Measurements from ENCODE around the gene STIP1. TPM values are rescaled to one million over a fixed set of nuclear protein-coding genes. Genes with fewer than 3 reads are reported as not detected.

STIP1 gene
- total RNA-seq, 1 donor from 2014 or later, result 200 TPM

DNA sequence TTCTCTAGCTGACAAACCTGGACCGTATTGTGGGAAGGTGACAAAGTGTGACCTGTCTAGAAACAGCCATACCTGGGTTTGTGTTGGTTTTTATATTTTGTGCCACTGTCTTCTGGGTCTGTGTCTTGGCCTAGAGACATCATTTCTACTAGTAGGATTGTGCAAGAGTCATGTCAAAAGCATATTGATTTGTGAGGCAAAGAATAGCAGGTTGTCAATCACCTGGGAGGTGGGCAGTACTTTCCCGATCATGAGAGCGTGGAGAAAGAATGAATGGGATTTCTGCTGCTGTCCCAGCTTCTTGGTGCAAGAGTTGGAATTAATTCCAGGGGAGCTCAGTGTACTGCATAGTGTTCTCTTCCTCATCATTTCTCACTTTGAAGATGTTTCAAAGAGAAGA is 15.6 kb downstream of the STIP1 start:
- Histone ChIP-seq H3K4me1 (ENCODE audit: insufficient read depth, low read length) (peaks cover 8% of the 10 kb centered on the region), H2AFZ (ENCODE audit: low read depth, low read length) (no peak overlapping the region), H3K36me3 (ENCODE audit: insufficient read depth, low read length) (peaks cover 58% of the 10 kb centered on the region), H3K79me2 (ENCODE audit: insufficient read depth, low read length) (no peaks in the 10 kb centered on the region), H3K4me2 (ENCODE audit: low read length) (no peak overlapping the region), H4K20me1 (ENCODE audit: insufficient read depth, low read length) (peaks cover 43% of the 10 kb centered on the region), H3K4me3 (ENCODE audit: insufficient read depth, low read depth, low read length) (no peak overlapping the region), H3K9ac (ENCODE audit: low read length) (no peak overlapping the region), H3K9me3 (ENCODE audit: insufficient read depth, low read depth, low read length) (no peaks in the 10 kb centered on the region), H3K27ac (ENCODE audit: low read depth, low read length) (no peak overlapping the region), H3K27me3 (ENCODE audit: insufficient read depth, low read length) (no peaks in the 10 kb centered on the region)
- FAIRE-seq, result no peak
- Mint-ChIP-seq H3K36me3 (ENCODE audit: low read depth, unreplicated experiment) (peaks cover 29% of the 10 kb centered on the region), H3K9me3 (ENCODE audit: unreplicated experiment) (no peaks in the 10 kb centered on the region), H3K4me3 (ENCODE audit: unreplicated experiment) (no peak overlapping the region), H3K27ac (ENCODE audit: unreplicated experiment) (no peak overlapping the region), H3K27me3 (ENCODE audit: low read depth, unreplicated experiment) (no peaks in the 10 kb centered on the region), H3K4me1 (ENCODE audit: low read depth, unreplicated experiment) (peaks cover 21% of the 10 kb centered on the region)
- no peak for TF ChIP-seq EZH2 (IDR thresholded peaks at IDR 0.05; ENCODE audit: insufficient read depth, low read length)
- DNase-seq (ENCODE audit: low read depth), result no peak

GRCh38 chr11:64202992-64203391 is 17.0 kb downstream of the STIP1 start:
- FAIRE-seq, result no peak
- H3K36me3 ChIP-seq (ENCODE audit: insufficient read depth, low read length), result peaks cover 44% of the 10 kb centered on the region

DNA sequence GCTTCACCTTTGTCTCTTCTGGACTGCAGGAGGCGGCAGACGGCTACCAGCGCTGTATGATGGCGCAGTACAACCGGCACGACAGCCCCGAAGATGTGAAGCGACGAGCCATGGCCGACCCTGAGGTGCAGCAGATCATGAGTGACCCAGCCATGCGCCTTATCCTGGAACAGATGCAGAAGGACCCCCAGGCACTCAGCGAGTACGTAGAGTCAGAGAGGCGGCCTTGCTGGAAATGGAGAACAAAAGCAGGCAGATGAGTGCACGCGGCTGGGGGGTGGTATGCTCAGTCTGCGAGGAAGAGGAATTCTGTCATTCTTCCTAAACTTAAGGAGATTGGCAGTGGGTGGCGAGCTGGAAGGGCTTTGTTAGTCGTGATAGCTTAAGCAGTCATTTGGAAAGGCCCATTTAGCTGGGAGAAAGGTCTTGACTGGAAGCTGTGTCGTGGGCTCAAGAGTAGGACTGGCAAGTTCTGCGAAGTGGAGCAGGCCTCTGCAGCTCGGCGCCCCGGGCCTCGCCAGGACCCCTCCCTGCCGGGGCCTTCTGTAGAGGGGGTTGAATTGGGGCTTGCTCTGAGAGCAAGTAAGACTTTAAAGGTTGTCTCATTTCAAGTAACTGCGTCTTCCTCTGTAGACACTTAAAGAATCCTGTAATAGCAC is 17.6 kb downstream of the STIP1 start:
- Histone ChIP-seq H3K27me3 (ENCODE audit: insufficient read depth, low read length) (no peaks in the 10 kb centered on the region), H3K36me3 (ENCODE audit: insufficient read depth, low read length) (peaks cover 42% of the 10 kb centered on the region), H2AFZ (ENCODE audit: low read depth, low read length) (no peak overlapping the region), H3K9me3 (ENCODE audit: insufficient read depth, low read depth, low read length) (no peaks in the 10 kb centered on the region), H4K20me1 (ENCODE audit: insufficient read depth, low read length) (peaks cover 42% of the 10 kb centered on the region), H3K27ac (ENCODE audit: low read depth, low read length) (no peak overlapping the region), H3K4me3 (ENCODE audit: insufficient read depth, low read depth, low read length) (no peak overlapping the region), H3K9ac (ENCODE audit: low read length) (no peak overlapping the region), H3K79me2 (ENCODE audit: insufficient read depth, low read length) (no peaks in the 10 kb centered on the region), H3K4me2 (ENCODE audit: low read length) (no peak overlapping the region), H3K4me1 (ENCODE audit: insufficient read depth, low read length) (peaks cover 25% of the 10 kb centered on the region)
- Mint-ChIP-seq H3K36me3 (ENCODE audit: low read depth, unreplicated experiment) (peaks cover 20% of the 10 kb centered on the region), H3K4me3 (ENCODE audit: unreplicated experiment) (no peak overlapping the region), H3K9me3 (ENCODE audit: unreplicated experiment) (no peaks in the 10 kb centered on the region), H3K27me3 (ENCODE audit: low read depth, unreplicated experiment) (no peaks in the 10 kb centered on the region), H3K4me1 (ENCODE audit: low read depth, unreplicated experiment) (peaks cover 24% of the 10 kb centered on the region), H3K27ac (ENCODE audit: unreplicated experiment) (no peak overlapping the region)
- no peak for DNase-seq (ENCODE audit: low read depth)
- no peak for FAIRE-seq
- TF ChIP-seq, protein P1, sequence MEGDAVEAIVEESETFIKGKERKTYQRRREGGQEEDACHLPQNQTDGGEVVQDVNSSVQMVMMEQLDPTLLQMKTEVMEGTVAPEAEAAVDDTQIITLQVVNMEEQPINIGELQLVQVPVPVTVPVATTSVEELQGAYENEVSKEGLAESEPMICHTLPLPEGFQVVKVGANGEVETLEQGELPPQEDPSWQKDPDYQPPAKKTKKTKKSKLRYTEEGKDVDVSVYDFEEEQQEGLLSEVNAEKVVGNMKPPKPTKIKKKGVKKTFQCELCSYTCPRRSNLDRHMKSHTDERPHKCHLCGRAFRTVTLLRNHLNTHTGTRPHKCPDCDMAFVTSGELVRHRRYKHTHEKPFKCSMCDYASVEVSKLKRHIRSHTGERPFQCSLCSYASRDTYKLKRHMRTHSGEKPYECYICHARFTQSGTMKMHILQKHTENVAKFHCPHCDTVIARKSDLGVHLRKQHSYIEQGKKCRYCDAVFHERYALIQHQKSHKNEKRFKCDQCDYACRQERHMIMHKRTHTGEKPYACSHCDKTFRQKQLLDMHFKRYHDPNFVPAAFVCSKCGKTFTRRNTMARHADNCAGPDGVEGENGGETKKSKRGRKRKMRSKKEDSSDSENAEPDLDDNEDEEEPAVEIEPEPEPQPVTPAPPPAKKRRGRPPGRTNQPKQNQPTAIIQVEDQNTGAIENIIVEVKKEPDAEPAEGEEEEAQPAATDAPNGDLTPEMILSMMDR (IDR thresholded peaks at IDR 0.05; ENCODE audit: insufficient read depth, low read depth, low read length), result no peak
- no peak for TF ChIP-seq EZH2 (IDR thresholded peaks at IDR 0.05; ENCODE audit: insufficient read depth, low read length)

More at GRCh38 chr11:64202992-64203391, 17.0 kb downstream of the STIP1 start:
- Histone ChIP-seq H4K20me1 (ENCODE audit: insufficient read depth, low read length) (peaks cover 42% of the 10 kb centered on the region), H3K27ac (ENCODE audit: low read depth, low read length) (no peak overlapping the region), H3K27me3 (ENCODE audit: insufficient read depth, low read length) (no peaks in the 10 kb centered on the region), H3K4me2 (ENCODE audit: low read length) (no peak overlapping the region), H2AFZ (ENCODE audit: low read depth, low read length) (no peak overlapping the region), H3K9me3 (ENCODE audit: insufficient read depth, low read depth, low read length) (no peaks in the 10 kb centered on the region), H3K4me3 (ENCODE audit: insufficient read depth, low read depth, low read length) (no peak overlapping the region), H3K79me2 (ENCODE audit: insufficient read depth, low read length) (no peaks in the 10 kb centered on the region), H3K9ac (ENCODE audit: low read length) (no peak overlapping the region), H3K4me1 (ENCODE audit: insufficient read depth, low read length) (peaks cover 20% of the 10 kb centered on the region)
- H3K4me3 Mint-ChIP-seq (ENCODE audit: unreplicated experiment), result no peak overlapping the region
- H3K27ac Mint-ChIP-seq (ENCODE audit: unreplicated experiment), result no peak overlapping the region
- no peaks in the 10 kb centered on the region for H3K27me3 Mint-ChIP-seq (ENCODE audit: low read depth, unreplicated experiment)
- H3K36me3 Mint-ChIP-seq (ENCODE audit: low read depth, unreplicated experiment), result peaks cover 20% of the 10 kb centered on the region
- peaks cover 24% of the 10 kb centered on the region for H3K4me1 Mint-ChIP-seq (ENCODE audit: low read depth, unreplicated experiment)
- H3K9me3 Mint-ChIP-seq (ENCODE audit: unreplicated experiment), result no peaks in the 10 kb centered on the region
- no peak for DNase-seq (ENCODE audit: low read depth)
- TF ChIP-seq EZH2 (IDR thresholded peaks at IDR 0.05; ENCODE audit: insufficient read depth, low read length), result no peak
- TF ChIP-seq, protein P1 (IDR thresholded peaks at IDR 0.05; ENCODE audit: insufficient read depth, low read depth, low read length), result no peak

Measured in astrocyte (in vitro differentiated cells and primary cell).